ENCODE measurements around the gene SCIMP.

- TF ChIP-seq CTCF (conservative IDR thresholded peaks at IDR 0.05) (no peak), EZH2 (IDR thresholded peaks at IDR 0.05; ENCODE audit: low read depth) (no peak)
Observed at GRCh38 chr17:5225668-5226457, 8.8 kb downstream of the SCIMP start.
